Measurements from ENCODE around the gene CD48.

GRCh38 chr1:160755911-160756848 is 44.6 kb upstream of the CD48 start:
- TF ChIP-seq POLR2A (IDR thresholded peaks at IDR 0.05; ENCODE audit: low read depth, low read length) (no peak), POLR2AphosphoS5 (IDR thresholded peaks at IDR 0.05; ENCODE audit: low read depth, low read length) (peak; percentile 29; the same call in 1 of the 2 replicates), TAF1 (IDR thresholded peaks at IDR 0.05; ENCODE audit: borderline replicate concordance, low read depth, low read length) (no peak)
